OCI-LY1 (cell line): ENCODE measurements around the gene DRAP1.

Experiments
- CTCF ChIP-seq: fragments of 200-600 bp; sonication (generic), shearing (Covaris generic); IDR thresholded peaks from 2 replicates; pipeline ENCODE4 v1.5.1; 2017; ENCODE audit warnings: mild to moderate bottlenecking, antibody characterized with exemption, low read length, moderate library complexity, mixed read lengths
- EZH2 ChIP-seq: fragments of 200-600 bp; sonication (generic), shearing (Covaris generic); IDR thresholded peaks from 2 replicates; pipeline ENCODE4 v1.8.0; 2017; ENCODE audit warnings: borderline replicate concordance, mixed run types, mild to moderate bottlenecking, antibody characterized with exemption, low read length, moderate library complexity, mixed read lengths

GRCh38 chr11:65915101-65915820 is 4.0 kb upstream of the DRAP1 start:
- TF ChIP-seq CTCF (no peak), EZH2 (no peak)
